ENCODE data around the gene DNAH5. TPM values are rescaled to one million over a fixed set of nuclear protein-coding genes. Genes with fewer than 3 reads are reported as not detected.

The DNAH5 gene
- total RNA-seq, 1 experiment from 2014 or later: 8.0 TPM

- no TSS peak for BruUV-seq (replicated peaks)
- DNase-seq (ENCODE audit: low read depth, low spot score) (no peak), ATAC-seq (no peak)
- Histone ChIP-seq H3K27me3 (ENCODE audit: control insufficient read depth, insufficient read depth, low read length) (no peaks in the 10 kb centered on the region), H3K4me3 (ENCODE audit: low read depth in 2 of 2, low read length in 2 of 2) (no peak overlapping the region), H3K27ac (ENCODE audit: low read length) (no peak overlapping the region), H3K4me1 (ENCODE audit: control insufficient read depth, insufficient read depth, low read length) (no peaks in the 10 kb centered on the region), H3K9me3 (ENCODE audit: control insufficient read depth, insufficient read depth, low read depth, low read length) (no peaks in the 10 kb centered on the region), H3K36me3 (ENCODE audit: control insufficient read depth, insufficient read depth, low read length) (no peaks in the 10 kb centered on the region)
- CTCF ChIA-PET: no interaction called here
- in situ Hi-C loops (cut with HindIII; ENCODE audit: low pct_unique_long_range_greater_than_20kb, low sequenced_read_pairs): no loop called here
- TF ChIP-seq SIN3A (IDR thresholded peaks at IDR 0.05; ENCODE audit: borderline replicate concordance, insufficient read depth, low read depth, low read length): no peak
- no peak for TF ChIP-seq REST (IDR thresholded peaks at IDR 0.05; ENCODE audit: insufficient read depth in 1 of 2, low read depth in 2 of 2, low read length in 1 of 2)
- no peak for TF ChIP-seq TCF7L2 (IDR thresholded peaks at IDR 0.05; ENCODE audit: low read depth, low read length)
- TF ChIP-seq CTCF (IDR thresholded peaks at IDR 0.05): no peak
- TF ChIP-seq POLR2AphosphoS5 (IDR thresholded peaks at IDR 0.05; ENCODE audit: low read depth, low read length): no peak
- intact Hi-C loops (cut with micrococcal nuclease; ENCODE audit: unreplicated experiment): no loop called here
- POLR2A ChIA-PET: no interaction called here
These were observed 208.8 kb downstream of the DNAH5 start for GRCh38 chr5:13735691-13736090.

DNA sequence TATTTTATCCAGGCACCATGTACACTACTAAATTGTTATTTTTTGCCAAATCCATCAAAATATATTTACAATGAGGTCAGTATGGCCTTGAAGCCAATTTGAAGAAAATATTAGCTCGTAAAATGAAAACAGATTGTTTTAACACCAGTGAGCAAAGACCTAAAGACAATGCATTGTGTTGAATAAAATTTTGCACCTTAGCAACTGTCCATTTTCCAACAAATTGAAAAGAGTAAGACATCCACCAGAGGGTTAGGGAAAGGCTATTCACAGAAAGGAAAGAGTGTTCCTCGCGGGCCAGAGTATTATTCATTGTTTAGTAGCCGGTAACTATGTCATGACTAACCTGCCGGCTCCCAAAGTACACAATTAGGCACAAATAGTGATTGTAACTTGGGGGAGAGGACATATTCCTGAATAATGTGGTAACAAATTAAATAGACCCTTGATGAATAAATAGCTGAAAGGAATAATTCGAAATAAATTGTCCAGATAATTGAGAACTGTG is 213.3 kb downstream of the DNAH5 start:
- Histone ChIP-seq H3K36me3 (ENCODE audit: control insufficient read depth, insufficient read depth, low read length) (no peaks in the 10 kb centered on the region), H3K9me3 (ENCODE audit: control insufficient read depth, insufficient read depth, low read depth, low read length) (no peaks in the 10 kb centered on the region), H3K27ac (ENCODE audit: low read length) (no peak overlapping the region), H3K27me3 (ENCODE audit: control insufficient read depth, insufficient read depth, low read length) (no peaks in the 10 kb centered on the region), H3K4me3 (ENCODE audit: low read depth in 2 of 2, low read length in 2 of 2) (no peak overlapping the region), H3K4me1 (ENCODE audit: control insufficient read depth, insufficient read depth, low read length) (no peaks in the 10 kb centered on the region)
- ChIA-PET POLR2A (no interaction called here), CTCF (no interaction called here)
- in situ Hi-C loops (cut with HindIII; ENCODE audit: low pct_unique_long_range_greater_than_20kb, low sequenced_read_pairs): no loop called here
- no peak for TF ChIP-seq SIN3A (IDR thresholded peaks at IDR 0.05; ENCODE audit: borderline replicate concordance, insufficient read depth, low read depth, low read length)
- no peak for TF ChIP-seq CTCF (IDR thresholded peaks at IDR 0.05)
- no peak for TF ChIP-seq TCF7L2 (IDR thresholded peaks at IDR 0.05; ENCODE audit: low read depth, low read length)
- TF ChIP-seq REST (IDR thresholded peaks at IDR 0.05; ENCODE audit: insufficient read depth in 1 of 2, low read depth in 2 of 2, low read length in 1 of 2): no peak
- TF ChIP-seq POLR2AphosphoS5 (IDR thresholded peaks at IDR 0.05; ENCODE audit: low read depth, low read length): no peak
- intact Hi-C loops (cut with micrococcal nuclease; ENCODE audit: unreplicated experiment): no loop called here
- no TSS peak for BruUV-seq (replicated peaks)
- no peak for DNase-seq (ENCODE audit: low read depth, low spot score)
- no peak for ATAC-seq
